ENCODE measurements around the gene HOXB4. TPM values are rescaled to one million over a fixed set of nuclear protein-coding genes. Genes with fewer than 3 reads are reported as not detected.

Gene HOXB4
- total RNA-seq, 2 experiments from 2014 or later: 1.7 to 2.0 TPM

DNA sequence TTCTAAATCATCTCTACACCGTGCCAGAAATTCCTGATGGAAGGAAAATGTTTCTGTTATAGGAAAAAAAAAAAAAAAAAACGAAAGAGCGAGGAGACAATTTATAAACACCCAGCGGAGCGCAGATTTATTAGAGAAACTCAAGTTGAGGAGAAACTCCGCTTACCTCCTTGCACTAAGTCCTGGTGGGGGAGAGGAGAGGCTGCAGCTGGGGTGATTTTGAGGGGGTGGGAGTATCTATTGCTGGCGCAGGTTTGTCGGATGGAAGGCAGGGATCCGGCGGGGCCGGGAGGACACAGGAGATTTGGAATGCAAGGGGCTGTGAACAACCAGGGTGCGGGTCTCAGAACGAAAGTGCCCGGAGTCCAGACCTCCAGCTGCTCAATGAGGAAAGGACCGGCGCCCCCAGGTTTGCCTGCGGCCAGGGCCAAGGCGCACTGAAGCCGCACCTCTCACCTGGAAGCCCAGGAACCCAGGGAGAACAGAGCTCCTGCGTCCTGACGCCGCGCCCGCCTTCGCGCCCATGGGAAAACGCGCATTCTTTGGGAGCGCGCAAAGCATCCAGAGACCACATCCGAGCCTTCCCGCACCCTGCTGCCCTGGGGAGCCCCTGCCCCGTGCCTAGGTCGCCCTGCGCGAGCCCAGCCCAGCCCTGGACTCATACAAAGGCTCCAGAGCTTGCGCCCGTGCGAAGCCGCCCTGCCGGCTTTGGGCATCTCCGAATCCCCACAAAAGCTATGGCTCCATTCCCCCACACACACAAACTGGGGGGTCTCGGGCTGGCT lies 39.5 kb upstream of the HOXB4 start:
- Mint-ChIP-seq H3K4me1 (ENCODE audit: low read depth) (peaks cover 35% of the 10 kb centered on the region), H3K36me3 (ENCODE audit: low read depth) (no peaks in the 10 kb centered on the region), H3K27me3 (peaks cover 84% of the 10 kb centered on the region), H3K9me3 (no peaks in the 10 kb centered on the region), H3K4me3 (no peak overlapping the region), H3K27ac (no peak overlapping the region)
- CTCF ChIA-PET: interaction anchor here (0.6 to 4.2 kb wide), 37 partner anchors 11 to 592 kb away, joined by 3 to 40 read pairs (median 4); partner anchors contain the start of gene HOXB5
- no peak for ATAC-seq
- POLR2A ChIA-PET: interaction anchor here (0.9 to 1.5 kb wide), 3 partner anchors 10 to 19 kb away, joined by 3 to 4 read pairs (median 3); no protein-coding TSS in a partner anchor
- DNase-seq: no peak
- intact Hi-C loops (cut with micrococcal nuclease): loop anchor here (10.0 kb wide), 1 partner anchor 107 kb away; the partner anchor contains the start of genes HOXB13, PRAC1 and PRAC2
- TF ChIP-seq, protein P1, sequence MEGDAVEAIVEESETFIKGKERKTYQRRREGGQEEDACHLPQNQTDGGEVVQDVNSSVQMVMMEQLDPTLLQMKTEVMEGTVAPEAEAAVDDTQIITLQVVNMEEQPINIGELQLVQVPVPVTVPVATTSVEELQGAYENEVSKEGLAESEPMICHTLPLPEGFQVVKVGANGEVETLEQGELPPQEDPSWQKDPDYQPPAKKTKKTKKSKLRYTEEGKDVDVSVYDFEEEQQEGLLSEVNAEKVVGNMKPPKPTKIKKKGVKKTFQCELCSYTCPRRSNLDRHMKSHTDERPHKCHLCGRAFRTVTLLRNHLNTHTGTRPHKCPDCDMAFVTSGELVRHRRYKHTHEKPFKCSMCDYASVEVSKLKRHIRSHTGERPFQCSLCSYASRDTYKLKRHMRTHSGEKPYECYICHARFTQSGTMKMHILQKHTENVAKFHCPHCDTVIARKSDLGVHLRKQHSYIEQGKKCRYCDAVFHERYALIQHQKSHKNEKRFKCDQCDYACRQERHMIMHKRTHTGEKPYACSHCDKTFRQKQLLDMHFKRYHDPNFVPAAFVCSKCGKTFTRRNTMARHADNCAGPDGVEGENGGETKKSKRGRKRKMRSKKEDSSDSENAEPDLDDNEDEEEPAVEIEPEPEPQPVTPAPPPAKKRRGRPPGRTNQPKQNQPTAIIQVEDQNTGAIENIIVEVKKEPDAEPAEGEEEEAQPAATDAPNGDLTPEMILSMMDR (IDR thresholded peaks at IDR 0.05): no peak

DNA sequence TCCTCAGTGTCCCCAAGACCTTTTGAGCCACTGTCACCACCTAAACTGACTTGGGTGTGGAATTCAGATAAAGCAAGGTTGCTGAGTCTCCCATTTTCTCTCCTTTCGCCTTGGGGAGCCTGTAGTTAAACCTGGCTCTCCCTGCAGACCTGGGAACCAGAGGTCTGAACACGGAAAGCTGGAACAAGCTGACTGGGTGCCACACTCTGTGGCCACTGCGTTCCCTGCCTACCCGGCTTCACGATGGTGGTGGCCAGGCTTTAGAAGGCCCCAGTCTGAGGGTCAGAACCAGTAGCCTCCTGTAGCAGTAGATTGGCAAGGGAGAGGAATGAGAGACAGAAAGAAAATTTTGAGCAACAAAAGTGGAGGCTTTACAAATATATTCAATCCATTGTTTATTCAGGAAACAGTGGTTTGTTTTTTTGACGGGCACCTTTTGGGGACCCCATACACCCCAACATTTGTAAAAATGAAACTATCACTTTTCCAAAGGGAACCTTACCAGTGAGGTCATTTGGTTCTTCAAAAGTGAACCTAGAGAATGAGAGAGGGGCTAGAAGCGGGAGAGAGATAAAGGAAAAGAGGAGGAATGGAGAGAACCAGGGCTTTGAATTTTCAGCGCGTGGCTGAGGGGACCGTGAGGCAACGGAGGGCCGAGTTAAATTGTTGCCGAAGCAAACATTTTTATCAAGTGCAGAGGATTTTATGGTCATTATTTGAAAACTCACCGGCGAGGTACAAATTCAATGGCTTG lies 38.7 kb upstream of the HOXB4 start:
- no peak for DNase-seq
- Mint-ChIP-seq H3K9me3 (no peaks in the 10 kb centered on the region), H3K27ac (no peak overlapping the region), H3K4me3 (no peak overlapping the region), H3K27me3 (peaks cover 83% of the 10 kb centered on the region), H3K4me1 (ENCODE audit: low read depth) (peaks cover 41% of the 10 kb centered on the region), H3K36me3 (ENCODE audit: low read depth) (no peaks in the 10 kb centered on the region)
- ATAC-seq: no peak
- CTCF ChIA-PET: interaction anchor here (0.9 to 4.9 kb wide), 18 partner anchors 10 to 591 kb away, joined by 3 to 40 read pairs (median 4); partner anchors contain the start of genes HOXB5 and HOXB9
- POLR2A ChIA-PET: no interaction called here
- TF ChIP-seq, protein P1 (IDR thresholded peaks at IDR 0.05): no peak
- intact Hi-C loops (cut with micrococcal nuclease): loop anchor here (10.0 kb wide), 1 partner anchor 108 kb away; the partner anchor contains the start of genes HOXB13, PRAC1 and PRAC2

DNA sequence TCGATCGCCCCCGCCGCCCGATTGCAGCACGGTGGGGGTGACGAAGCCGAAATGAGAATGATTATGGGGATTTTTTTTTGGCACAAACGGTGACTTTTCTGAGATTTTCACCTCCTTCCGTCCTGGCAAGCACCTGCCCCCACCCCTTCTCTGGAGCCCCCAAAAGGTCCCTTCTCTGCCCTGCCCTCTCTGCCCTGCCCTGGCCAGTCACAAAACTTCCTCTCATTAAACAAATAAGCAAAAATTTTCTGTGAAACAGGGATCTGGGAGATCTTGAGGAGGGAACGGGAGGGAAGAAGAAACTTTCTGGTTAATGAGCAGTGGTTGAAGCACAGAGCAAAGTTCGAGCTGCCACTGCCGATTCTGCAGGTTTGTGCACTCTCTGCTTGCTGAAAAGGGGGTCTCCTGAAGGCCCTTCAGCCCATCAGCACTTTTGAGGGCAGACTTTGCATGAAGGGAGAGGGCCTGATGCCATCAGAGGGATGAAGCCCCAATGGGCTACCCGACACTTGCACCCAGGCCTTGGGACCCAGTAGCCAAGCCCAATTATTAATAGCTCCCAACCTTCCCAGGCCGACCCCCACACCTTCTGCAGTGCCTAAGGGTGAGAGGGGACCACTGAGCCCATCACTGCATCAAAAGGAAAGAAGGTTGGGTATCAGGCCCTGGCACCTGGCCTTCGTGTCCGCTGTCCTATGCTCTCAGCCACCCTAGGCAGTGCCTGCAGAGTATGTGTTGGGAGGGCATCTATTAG lies 38.0 kb upstream of the HOXB4 start:
- intact Hi-C loops (cut with micrococcal nuclease): loop anchor here (10.0 kb wide), 1 partner anchor 109 kb away; the partner anchor contains the start of genes HOXB13, PRAC1 and PRAC2
- Mint-ChIP-seq H3K4me3 (no peak overlapping the region), H3K27ac (no peak overlapping the region), H3K9me3 (no peaks in the 10 kb centered on the region), H3K27me3 (peaks cover 84% of the 10 kb centered on the region), H3K4me1 (ENCODE audit: low read depth) (peaks cover 44% of the 10 kb centered on the region), H3K36me3 (ENCODE audit: low read depth) (no peaks in the 10 kb centered on the region)
- TF ChIP-seq, protein P1 (IDR thresholded peaks at IDR 0.05): no peak
- no peak for ATAC-seq
- DNase-seq: no peak
- CTCF ChIA-PET: interaction anchor here (0.8 to 4.9 kb wide), 7 partner anchors 8 to 591 kb away, joined by 3 to 40 read pairs (median 6); partner anchors contain the start of genes HOXB5 and HOXB9
- POLR2A ChIA-PET: interaction anchor here (1.0 to 3.9 kb wide), 2 partner anchors 10 to 508 kb away, joined by 4 to 19 read pairs; partner anchors contain the start of gene HOXB9

DNA sequence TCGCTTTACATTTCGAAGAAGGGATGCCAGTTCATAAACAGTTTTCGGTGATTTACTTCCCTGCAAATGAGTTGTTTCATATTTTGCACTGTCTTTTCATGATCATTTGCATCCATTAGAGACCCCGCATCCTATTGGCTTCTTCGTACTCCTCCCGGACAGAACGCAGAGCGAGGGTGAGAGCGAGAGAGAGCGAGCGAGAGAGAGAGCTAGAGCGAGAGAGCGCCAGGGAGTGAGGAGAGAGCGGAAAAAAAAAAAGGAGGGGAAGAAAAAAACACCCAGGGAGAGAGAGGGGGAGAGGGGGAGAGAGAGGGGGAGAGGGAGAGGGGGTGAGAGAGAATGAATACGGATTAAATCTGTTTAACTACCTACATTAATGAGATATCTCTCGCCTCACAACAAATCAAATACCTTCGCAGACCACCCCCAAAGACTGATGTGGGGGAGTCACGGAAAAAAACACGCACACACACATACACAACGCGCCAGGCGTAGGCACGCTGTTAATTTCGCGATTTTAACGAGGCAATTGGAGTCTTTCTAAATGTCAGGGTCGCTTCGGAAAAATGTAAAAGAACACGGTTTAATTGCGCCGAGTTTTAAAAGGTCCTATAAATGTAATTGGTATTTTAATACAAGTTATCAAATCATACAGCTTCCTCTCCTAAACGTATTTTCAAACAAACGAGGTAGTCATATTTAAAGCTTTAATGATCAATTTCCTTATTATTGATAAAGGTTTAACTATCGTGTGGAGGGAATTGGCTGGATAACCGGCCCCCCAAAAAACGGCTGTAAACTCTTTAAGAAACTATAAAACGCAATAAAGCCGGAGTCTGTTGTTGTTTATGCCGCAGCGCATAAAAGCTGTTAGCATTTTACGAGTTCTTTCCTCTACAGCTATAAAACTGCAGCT lies 37.2 kb upstream of the HOXB4 start, which contains the start of gene HOXB8:
TSS of gene HOXB8 (minus strand) at position 246 of the 916 bp plus-strand sequence. CDS start 588 bp downstream, outside the sequence.
- ATAC-seq: no peak
- Mint-ChIP-seq H3K36me3 (ENCODE audit: low read depth) (no peaks in the 10 kb centered on the region), H3K27me3 (peaks cover 80% of the 10 kb centered on the region), H3K4me3 (peak within 1 kb of the TSS; percentile 35), H3K9me3 (no peaks in the 10 kb centered on the region), H3K4me1 (ENCODE audit: low read depth) (peaks cover 48% of the 10 kb centered on the region), H3K27ac (no peak within 1 kb of the TSS)
- ChIA-PET POLR2A (interaction anchor here (1.0 to 3.9 kb wide), 2 partner anchors 11 to 507 kb away, joined by 4 to 19 read pairs; partner anchors contain the start of gene HOXB9), CTCF (interaction anchor here (0.8 to 4.9 kb wide), 11 partner anchors 7 to 590 kb away, joined by 3 to 40 read pairs (median 4); partner anchors contain the start of genes HOXB5 and HOXB9)
- TF ChIP-seq, protein P1 (IDR thresholded peaks at IDR 0.05): no peak
- intact Hi-C loops (cut with micrococcal nuclease): loop anchor here (10.0 kb wide), 1 partner anchor 109 kb away; the partner anchor contains the start of genes HOXB13, PRAC1 and PRAC2
- no peak for DNase-seq

Data from activated CD8-positive, alpha-beta T cell treated with anti-CD3 and anti-CD28 coated beads for 36 hours (primary cell).